IPS DF 6.9 (cell line): ENCODE results near the gene EPHB1.

Experiments used
- DNase-seq: peaks from one replicate; pipeline ENCODE4 v3.0.0-alpha.2; 2013; ENCODE audit warnings: low read depth, low spot score
- H3K27ac ChIP-seq: one replicate; pipeline ENCODE4 v1.5.1; 2013; ENCODE audit warnings: low read length, control low read depth
- H3K27me3 ChIP-seq: 2 replicates; pipeline ENCODE4 v1.6.1; 2013; ENCODE audit warnings: mild to moderate bottlenecking, low read length; ENCODE audit not compliant: control insufficient read depth, insufficient read depth
- H3K36me3 ChIP-seq: 2 replicates; pipeline ENCODE4 v1.6.1; 2013; ENCODE audit warnings: low read length; ENCODE audit not compliant: control insufficient read depth, insufficient read depth
- H3K4me1 ChIP-seq: 2 replicates; pipeline ENCODE4 v1.6.1; 2013; ENCODE audit warnings: low read length; ENCODE audit not compliant: control insufficient read depth, insufficient read depth
- H3K4me3 ChIP-seq: 2 replicates; pipeline ENCODE4 v1.5.1; 2013; ENCODE audit warnings: mild to moderate bottlenecking, low read length
- H3K9me3 ChIP-seq: 2 replicates; pipeline ENCODE4 v1.6.1; 2013; ENCODE audit warnings: low read length, inconsistent platforms; ENCODE audit not compliant: control insufficient read depth, insufficient read depth
- WGBS: extraction: QIAGEN DNeasy Blood & Tissue Kit; methylation state at CpG from one replicate; pipeline ENCODE4 v1.1.7; 2013; ENCODE audit warnings: mixed read lengths, missing lambda C conversion rate; ENCODE audit not compliant: insufficient read length, insufficient coverage; 5-methylcytosine and 5-hydroxymethylcytosine counted together

EPHB1 gene

DNA sequence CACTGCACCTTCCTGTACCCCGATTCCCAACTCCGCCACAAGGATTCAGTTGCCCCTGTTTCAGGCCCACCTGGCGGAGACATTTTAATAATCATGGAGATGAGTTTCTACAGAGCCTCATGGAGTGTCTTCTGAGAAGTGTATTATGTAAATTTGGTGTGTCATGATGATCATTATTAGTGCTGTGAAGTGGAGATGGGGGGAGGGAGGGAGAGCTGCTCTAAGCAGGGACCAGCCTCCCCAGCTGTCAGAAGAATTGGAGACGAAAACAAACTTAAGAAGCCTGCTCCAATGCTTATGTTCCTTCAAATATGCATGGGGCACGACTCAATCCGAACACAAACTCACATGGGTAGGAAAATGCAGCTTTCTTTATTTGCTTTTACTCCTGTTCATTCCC lies 127.8 kb downstream of the EPHB1 start:
- no peaks in the 10 kb centered on the region for H3K36me3 ChIP-seq
- DNase-seq, result no peak
- H3K4me1 ChIP-seq, result no peaks in the 10 kb centered on the region; the same call in 1 of the 2 replicates
- no peaks in the 10 kb centered on the region for H3K27me3 ChIP-seq
- no CpG with 5 or more reads among the region's 6 CpGs for WGBS
- H3K9me3 ChIP-seq, result no peaks in the 10 kb centered on the region
- H3K27ac ChIP-seq, result no peak overlapping the region
- H3K4me3 ChIP-seq, result no peak overlapping the region

DNA sequence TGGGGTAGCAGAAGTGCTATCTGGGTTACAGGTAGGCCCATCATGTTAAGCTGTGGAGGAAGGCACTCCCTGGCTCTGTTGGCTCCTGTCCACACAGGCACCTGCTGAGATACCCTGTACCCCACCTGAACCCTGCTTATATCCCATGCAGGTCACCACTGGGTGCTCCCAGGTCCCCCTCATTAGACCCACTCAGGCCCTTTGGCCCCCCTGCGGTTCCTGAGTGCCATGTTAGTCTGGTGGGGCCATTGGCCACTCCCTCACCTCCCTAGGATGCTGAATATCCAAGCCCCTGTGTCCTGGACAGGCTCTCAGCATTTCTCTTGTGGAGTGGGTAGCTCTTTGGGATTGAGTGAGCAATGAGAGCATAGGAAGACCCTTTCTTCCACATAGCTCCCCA lies 128.2 kb downstream of the EPHB1 start:
- no CpG with 5 or more reads among the region's 1 CpG for WGBS
- Histone ChIP-seq H3K36me3 (no peaks in the 10 kb centered on the region), H3K4me3 (no peak overlapping the region), H3K4me1 (no peaks in the 10 kb centered on the region; the same call in 1 of the 2 replicates), H3K9me3 (no peaks in the 10 kb centered on the region), H3K27me3 (no peaks in the 10 kb centered on the region), H3K27ac (no peak overlapping the region)
- no peak for DNase-seq

DNA sequence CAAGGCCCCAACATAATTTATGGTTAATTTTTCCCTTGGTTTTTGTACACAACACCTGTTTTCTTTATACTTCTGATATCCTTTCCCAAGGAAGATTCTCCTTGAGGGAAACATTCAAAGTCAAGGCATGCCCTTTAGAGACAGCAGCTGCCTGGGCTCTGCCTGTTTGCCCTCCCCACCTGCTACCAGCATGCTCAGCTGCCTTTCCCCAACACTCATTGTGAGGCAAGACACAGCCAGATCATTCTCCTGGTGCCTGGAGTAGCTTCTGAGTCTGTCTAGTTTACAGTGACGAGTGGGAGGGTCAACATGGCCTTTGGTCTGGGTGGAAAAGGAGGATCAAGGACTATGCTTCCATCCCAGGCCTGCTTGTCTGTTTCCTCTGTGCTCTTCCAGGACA lies 132.5 kb downstream of the EPHB1 start:
- no peak for DNase-seq

DNA sequence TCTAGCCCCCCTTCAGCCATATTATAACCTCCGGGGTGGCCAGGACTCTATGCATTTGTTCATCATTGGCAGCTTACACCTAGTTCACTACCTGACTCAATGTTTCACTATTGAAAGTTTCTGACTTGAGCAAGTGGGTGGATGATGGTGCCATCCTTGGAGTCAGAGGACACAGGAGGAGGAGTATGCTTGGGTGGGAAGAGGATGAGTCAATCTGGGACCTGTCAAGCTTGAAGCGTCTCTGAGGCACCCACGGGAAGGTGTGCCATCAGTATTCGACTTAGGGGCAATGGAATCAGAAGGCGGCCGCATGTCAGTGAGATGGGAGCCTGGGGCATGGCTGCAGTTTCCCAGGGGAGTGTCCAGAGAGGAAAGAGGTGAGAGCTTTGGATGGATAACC lies 133.3 kb downstream of the EPHB1 start:
- Histone ChIP-seq H3K27ac (no peak overlapping the region), H3K4me1 (peaks cover 4% of the 10 kb centered on the region), H3K9me3 (no peaks in the 10 kb centered on the region), H3K4me3 (no peak overlapping the region), H3K27me3 (no peaks in the 10 kb centered on the region), H3K36me3 (no peaks in the 10 kb centered on the region)
- DNase-seq, result no peak
- no CpG with 5 or more reads among the region's 6 CpGs for WGBS

More for the DNA sequence above, 132.5 kb downstream of the EPHB1 start:
- Histone ChIP-seq H3K4me3 (no peak overlapping the region), H3K36me3 (no peaks in the 10 kb centered on the region), H3K9me3 (no peaks in the 10 kb centered on the region), H3K4me1 (peaks cover 4% of the 10 kb centered on the region), H3K27ac (no peak overlapping the region), H3K27me3 (no peaks in the 10 kb centered on the region)
- WGBS, result no CpG with 5 or more reads among the region's 1 CpG

DNA sequence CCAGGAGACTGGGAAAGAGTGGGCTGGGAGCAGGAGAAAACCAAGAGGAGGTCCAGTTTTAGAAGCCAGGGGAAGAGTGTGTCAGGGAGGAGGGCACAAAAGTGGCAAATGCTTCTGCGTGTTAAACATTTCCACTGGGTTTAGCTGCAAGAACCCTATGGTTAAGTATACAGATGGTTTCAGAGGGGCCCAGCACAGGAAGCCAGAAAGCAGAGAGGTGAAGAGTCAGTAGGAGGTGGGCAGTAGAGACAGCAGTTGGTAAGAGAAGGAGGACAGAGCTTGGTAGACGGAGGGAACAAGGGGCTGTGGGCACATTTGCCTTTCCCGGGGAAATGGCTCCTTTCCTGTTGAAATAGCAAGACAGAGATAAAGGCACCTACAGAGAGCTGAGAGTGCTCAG lies 133.8 kb downstream of the EPHB1 start:
- Histone ChIP-seq H3K4me3 (no peak overlapping the region), H3K27me3 (no peaks in the 10 kb centered on the region), H3K9me3 (no peaks in the 10 kb centered on the region), H3K4me1 (peaks cover 4% of the 10 kb centered on the region), H3K36me3 (no peaks in the 10 kb centered on the region), H3K27ac (no peak overlapping the region)
- WGBS, result no CpG with 5 or more reads among the region's 3 CpGs
- DNase-seq, result no peak

DNA sequence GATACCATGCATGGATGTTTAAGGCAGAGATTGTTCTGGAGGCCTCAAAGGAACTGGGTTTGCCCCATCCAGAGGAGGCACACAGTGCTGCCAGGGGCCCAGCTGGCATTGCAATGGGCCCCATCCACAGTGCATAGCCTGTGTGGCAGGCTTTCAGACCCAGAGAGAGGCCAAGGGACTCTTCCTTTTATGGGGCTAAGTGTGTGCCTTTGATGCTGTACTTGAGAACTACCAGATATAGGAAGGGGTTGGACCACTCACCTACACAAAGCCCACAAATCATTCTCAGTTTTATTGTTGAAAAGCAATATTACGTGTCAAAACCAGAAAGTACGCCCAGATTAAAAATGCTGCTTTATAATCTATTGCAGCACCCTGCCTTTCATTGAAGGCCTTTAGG lies 134.9 kb downstream of the EPHB1 start:
- no peak for DNase-seq
- no CpG with 5 or more reads among the region's 2 CpGs for WGBS
- no peak overlapping the region for H3K4me3 ChIP-seq
- H3K27ac ChIP-seq, result no peak overlapping the region
- H3K27me3 ChIP-seq, result no peaks in the 10 kb centered on the region
- no peaks in the 10 kb centered on the region for H3K36me3 ChIP-seq
- H3K4me1 ChIP-seq, result peaks cover 4% of the 10 kb centered on the region
- no peaks in the 10 kb centered on the region for H3K9me3 ChIP-seq

DNA sequence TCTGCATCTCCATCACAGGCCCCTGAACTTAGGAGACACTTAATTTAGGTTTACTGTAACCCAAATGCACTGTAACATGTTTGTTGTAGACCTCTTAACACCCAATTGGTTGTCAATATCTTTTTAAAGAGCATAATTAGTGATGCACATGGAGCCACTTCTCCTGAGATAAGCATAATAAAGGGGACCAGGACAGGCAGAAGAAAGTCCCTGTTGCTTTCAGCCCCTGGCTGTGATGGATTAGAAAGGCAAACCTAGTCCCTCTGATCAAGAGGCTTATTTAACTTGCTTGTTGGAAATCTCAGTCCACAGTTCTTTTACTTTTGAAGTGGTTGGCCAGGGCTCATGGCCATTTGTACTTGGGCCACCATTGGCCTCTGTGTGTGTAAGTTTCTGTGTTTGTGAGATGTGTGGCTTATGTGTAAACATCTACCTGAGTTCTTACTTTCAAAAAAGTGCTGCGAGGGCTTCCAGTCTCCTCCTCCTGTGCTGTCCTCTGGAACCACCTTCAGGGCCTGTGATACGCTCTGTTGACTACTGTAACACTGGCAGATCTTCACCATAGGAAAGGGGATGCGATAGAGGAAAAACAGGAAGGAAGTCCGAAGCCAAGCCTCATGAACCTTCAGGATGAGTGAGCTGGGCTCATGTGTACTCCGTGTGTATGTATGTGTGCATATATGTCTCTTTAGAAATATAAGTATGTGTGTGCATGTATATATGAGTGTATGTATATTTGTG lies 136.2 kb downstream of the EPHB1 start:
- Histone ChIP-seq H3K4me3 (no peak overlapping the region), H3K27ac (no peak overlapping the region), H3K27me3 (no peaks in the 10 kb centered on the region), H3K9me3 (no peaks in the 10 kb centered on the region), H3K36me3 (no peaks in the 10 kb centered on the region), H3K4me1 (peaks cover 4% of the 10 kb centered on the region)
- WGBS, result no CpG with 5 or more reads among the region's 5 CpGs
- no peak for DNase-seq

DNA sequence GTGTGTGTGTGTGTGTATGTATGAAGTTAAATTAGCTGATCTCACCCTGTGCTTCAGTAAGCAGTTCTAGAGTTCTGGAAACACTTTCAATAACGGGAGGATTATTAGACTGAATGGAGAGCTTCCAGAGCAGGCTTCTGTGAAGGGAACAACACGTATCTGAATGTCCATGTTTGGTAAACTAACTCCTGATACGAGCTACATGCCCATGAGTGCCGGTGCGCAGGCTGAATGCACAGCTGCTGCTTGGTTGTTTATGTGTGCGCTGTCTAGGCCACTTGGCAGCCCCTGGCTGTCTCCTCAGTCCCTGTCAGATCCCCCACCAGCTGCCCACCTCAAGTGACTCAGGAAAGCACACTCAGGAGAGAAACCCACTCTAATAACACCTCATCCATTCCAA lies 137.0 kb downstream of the EPHB1 start:
- no peaks in the 10 kb centered on the region for H3K27me3 ChIP-seq
- DNase-seq, result no peak
- peaks cover 4% of the 10 kb centered on the region for H3K4me1 ChIP-seq
- H3K9me3 ChIP-seq, result no peaks in the 10 kb centered on the region
- H3K36me3 ChIP-seq, result no peaks in the 10 kb centered on the region
- H3K27ac ChIP-seq, result no peak overlapping the region
- WGBS, result no CpG with 5 or more reads among the region's 6 CpGs
- no peak overlapping the region for H3K4me3 ChIP-seq

DNA sequence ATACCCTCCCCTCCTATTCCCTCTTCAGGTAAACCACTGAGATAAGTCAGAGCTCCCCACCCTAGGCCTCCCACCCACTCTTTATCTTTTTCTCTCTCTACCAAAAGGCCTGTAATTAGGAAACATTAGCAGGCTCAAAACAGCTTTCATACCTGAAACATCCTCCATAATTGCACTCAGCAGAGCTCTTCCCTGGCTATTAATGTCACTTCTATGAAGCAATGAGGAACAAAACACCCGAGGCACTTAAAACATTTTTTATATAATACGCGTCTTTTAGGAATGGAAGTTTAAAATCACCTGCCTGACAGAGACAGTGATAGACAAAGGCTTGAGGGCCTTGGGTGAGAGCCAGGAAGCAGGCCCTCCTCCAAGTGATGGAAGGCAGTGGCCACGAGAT lies 138.9 kb downstream of the EPHB1 start:
- Histone ChIP-seq H3K27ac (no peak overlapping the region), H3K9me3 (no peaks in the 10 kb centered on the region), H3K27me3 (no peaks in the 10 kb centered on the region), H3K4me1 (peaks cover 12% of the 10 kb centered on the region), H3K4me3 (no peak overlapping the region), H3K36me3 (no peaks in the 10 kb centered on the region)
- no CpG with 5 or more reads among the region's 4 CpGs for WGBS
- DNase-seq, result no peak

DNA sequence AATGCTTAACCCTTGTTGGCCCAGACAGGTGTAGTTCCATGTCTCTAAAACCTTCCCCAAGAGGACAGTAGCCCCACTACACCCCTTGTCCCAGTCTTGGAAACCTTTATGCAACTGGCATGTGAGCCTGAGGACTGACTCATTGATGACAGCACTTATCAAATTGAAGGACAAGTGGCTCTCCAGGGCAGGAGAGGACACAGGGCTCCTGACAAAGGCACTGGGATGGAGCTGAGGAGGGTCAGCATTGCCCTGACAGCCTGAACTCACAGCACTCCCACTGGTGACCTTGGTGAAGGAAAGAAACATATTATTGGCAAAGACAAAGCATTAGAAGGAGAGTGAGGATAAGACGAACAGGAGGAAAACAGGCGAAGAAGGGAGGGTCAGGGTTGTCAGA lies 139.9 kb downstream of the EPHB1 start:
- Histone ChIP-seq H3K27ac (no peak overlapping the region), H3K36me3 (no peaks in the 10 kb centered on the region), H3K27me3 (no peaks in the 10 kb centered on the region), H3K9me3 (no peaks in the 10 kb centered on the region), H3K4me1 (peaks cover 14% of the 10 kb centered on the region), H3K4me3 (no peak overlapping the region)
- WGBS, result no CpG with 5 or more reads among the region's 2 CpGs
- DNase-seq, result no peak
